Stimulated activated CD8-positive, alpha-beta memory T cell treated with anti-CD3 and anti-CD28 coated beads, Interleukin-7, amount 100 ng/mL, for 24 hours (primary cell): Measurements from ENCODE around the gene URB1.

ENCODE experiments used
- DNase-seq: peaks from one replicate; pipeline ENCODE4 v3.0.0-alpha.2; 2020; ENCODE audit warnings: low read depth

URB1 gene

DNA sequence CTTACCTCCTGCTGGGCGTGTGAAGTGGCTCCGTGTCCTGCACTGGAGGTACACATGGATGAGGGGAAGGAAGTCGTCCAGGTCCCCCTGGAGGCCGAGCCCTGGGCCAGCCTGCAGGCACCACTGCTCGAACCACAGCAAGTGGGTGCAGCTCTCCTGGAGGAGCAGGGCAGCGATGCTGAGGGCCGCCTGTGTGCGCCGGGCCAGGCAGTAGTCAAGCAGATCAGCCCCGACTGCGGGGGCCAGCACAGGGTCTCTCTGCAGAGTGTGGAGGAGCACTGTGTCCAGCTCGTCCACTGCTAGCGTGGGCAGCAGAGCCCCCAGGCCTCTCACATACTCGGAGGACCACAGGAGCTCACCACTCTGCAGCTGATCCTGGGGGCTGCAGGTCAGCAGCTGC is 45.9 kb downstream of the URB1 start:
- no peak for DNase-seq

DNA sequence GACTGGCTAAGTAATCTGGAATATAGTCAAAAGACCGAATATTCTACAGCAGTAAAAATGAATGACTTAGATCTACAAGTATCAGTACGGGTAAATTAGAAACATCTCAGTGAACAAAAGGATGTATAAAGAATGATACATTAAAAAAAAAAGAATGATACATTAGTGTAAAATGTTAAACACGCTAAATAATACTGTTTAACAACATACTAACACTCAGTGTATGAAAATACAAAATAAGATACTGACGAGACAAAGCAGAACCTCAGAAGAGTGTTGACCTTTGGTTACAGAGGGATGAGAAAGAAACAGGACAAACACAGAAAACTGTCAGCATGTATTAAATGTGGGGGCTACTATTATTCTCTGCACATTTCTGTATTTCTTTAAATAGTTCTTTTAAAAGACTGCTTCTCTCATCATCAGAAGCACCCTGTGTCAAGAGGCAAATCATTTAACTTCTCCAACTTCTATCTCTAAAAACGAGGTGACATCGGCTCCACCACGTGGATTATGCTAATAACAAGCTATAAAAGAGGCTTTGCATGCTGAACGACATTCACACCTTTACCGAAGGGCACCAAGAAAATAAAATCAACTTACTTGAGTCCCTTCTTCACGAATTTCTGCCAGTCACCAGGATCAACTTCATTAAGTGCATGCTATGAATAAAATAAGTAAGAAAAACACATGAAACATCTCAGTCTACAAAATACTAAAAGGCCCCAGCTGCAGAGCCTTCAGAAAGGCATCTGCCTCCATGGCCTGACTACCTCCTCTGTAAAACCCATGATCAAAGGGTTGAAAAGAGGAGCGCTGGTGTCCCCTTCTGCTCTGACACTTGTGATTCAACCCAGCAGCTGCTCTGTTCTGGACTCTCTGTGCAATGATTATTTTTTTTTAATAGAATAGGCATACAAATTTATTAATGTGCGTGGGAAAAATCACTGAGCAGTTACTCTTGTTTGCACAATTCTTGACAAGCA is 51.7 kb downstream of the URB1 start:
- no peak for DNase-seq

- DNase-seq = no peak
Observed at GRCh38 chr21:32338209-32338921, 54.4 kb downstream of the URB1 start.

GRCh38 chr21:32337206-32337605 is 55.6 kb downstream of the URB1 start:
- DNase-seq = no peak

GRCh38 chr21:32336711-32337110 is 56.1 kb downstream of the URB1 start:
- DNase-seq = no peak

DNA sequence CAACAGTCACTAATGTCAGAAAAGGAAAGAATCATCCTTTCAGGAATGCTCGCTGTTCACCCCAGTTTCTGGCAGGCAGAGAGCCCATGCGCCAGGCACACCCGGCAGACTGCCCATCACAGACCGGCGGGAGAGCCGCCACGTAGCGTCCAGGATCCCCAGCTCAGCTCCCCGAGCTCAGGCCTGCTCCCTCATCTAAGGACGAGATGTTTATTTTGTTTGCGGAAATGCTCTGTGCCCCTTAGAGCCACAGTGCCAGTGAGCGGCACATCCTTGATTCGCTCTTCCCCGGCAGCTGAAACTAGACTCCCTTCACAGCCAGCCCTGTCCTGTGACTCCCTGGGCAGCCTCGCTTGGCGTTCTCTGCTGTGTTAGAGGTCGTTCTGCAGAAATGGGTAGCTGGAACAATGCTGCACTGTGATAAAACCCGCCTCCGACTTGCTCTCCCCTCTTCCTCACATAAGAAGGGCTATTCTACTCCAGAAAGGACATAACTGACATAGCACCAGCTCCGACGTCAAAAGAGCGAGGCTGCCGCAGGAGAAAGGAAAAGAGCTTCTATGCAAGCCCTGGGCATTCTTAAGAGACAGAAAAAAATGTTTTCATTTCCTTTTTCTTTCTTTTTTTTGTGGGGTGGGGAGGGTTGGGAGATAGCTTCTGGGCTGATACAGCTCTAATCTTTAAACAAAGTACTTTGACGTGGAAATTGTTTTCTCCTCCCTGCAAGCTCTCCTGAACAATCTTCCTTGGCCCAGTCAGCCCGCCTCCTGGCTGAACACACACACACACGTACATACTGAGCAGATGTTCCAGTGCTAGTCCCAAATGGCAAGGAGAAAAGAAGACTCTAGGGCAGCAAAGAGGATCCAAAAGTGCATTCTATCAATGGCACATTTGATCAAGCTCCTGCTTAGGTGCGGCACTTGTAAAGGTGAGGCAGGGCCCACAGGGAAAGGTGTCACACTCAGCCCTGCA is 56.9 kb downstream of the URB1 start:
- no peak for DNase-seq

GRCh38 chr21:32334980-32335531 is 57.8 kb downstream of the URB1 start:
- no peak for DNase-seq

DNA sequence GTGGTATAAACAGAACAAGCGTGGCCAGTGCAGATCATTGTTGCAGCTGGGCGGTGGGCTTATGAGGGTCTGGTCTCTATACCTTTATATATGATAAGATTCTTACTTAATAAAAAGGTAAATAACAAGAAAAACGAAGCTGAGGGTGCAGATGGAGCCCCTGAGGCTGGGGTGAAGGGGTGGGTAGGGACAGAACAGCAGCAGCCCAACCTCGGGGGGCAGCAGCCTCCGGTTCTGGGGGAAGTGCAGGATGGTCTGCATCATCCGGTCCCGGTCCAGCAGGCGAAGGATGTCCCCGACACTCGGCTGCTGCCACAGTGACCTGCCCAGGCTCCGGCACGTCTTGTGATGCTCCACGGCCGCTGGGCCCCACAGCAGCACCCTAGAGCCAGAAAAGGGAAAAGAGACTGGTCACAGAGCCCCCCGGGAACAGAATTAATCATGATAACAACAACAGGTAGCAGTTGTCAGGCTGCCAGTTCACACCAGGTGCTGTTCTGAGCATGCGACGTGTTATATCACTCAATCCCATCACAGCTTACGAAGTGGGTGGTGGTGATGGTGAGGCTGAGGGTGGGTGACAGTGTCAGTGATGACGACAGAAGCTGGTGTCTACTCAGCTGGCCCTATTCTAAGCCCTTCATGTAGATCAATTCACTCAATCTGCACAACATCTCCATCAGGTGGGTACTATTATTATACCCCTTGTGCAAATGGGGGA is 58.7 kb downstream of the URB1 start:
- no peak for DNase-seq

- DNase-seq = no peak
Observed at GRCh38 chr21:32332463-32332951, 60.3 kb downstream of the URB1 start.

GRCh38 chr21:32331444-32332305 is 61.1 kb downstream of the URB1 start:
- DNase-seq = no peak

GRCh38 chr21:32330784-32331311 is 62.0 kb downstream of the URB1 start:
- DNase-seq = no peak

GRCh38 chr21:32329776-32330175 is 63.0 kb downstream of the URB1 start:
- no peak for DNase-seq

GRCh38 chr21:32329331-32329730 is 63.5 kb downstream of the URB1 start:
- DNase-seq = no peak

GRCh38 chr21:32328595-32328994 is 64.2 kb downstream of the URB1 start:
- DNase-seq = no peak

GRCh38 chr21:32325706-32326105 is 67.1 kb downstream of the URB1 start:
- DNase-seq = no peak

GRCh38 chr21:32322676-32323075 is 70.1 kb downstream of the URB1 start:
- no peak for DNase-seq

DNA sequence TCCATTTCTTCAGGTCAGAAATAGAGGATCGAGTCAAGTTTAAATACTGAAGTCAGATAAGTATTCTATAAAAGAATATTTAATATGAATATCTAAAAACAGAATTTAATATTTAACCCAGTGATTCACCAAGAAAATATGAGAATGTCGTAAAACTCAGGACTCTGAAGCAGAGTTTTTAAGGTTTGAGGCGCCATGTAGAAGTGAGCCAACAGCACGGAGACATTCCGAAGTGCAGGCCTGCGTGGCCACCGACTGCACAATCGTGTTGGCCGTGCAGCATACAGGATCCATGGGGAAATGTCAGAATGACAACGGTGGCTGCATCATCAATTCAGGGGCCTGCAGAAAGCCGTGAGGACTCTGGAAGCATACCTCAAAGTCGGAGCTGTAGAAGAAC is 70.7 kb downstream of the URB1 start:
- DNase-seq = no peak

DNA sequence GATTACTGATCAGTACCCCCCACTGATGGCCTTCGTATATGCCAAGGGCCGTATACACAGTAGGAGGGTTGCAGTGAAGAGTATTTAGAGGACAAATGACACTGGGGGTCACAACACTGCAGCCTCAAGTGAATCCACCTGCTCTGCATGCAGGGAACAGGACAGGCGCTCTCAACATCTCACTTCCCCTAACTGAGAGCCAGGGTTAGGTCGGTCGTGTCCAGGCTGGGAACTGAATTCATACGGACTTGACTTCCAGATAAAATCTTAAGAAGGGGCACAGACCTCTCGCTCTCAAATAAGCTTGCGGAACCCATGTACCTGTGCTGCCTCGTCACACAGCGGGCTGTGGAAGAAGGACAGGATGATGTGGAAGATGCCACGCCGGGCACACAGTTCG is 71.3 kb downstream of the URB1 start:
- DNase-seq = no peak

- DNase-seq = no peak
Observed at GRCh38 chr21:32320726-32321125, 72.1 kb downstream of the URB1 start.

GRCh38 chr21:32320059-32320458 is 72.8 kb downstream of the URB1 start:
- no peak for DNase-seq
